Retinal pigment epithelial cell (primary cell): ENCODE results near the gene ASB15.
A peak's percentile ranks its signal among the peaks of the same experiment; 100 is the strongest.

Experiments
- DNase-seq: peaks from one replicate; pipeline ENCODE4 v3.0.0-alpha.2; 2010; ENCODE audit warnings: low read depth
- H3K4me3 ChIP-seq: 2 replicates; pipeline ENCODE4 v1.5.1; 2011; ENCODE audit warnings: mild to moderate bottlenecking, low read length, control low read depth, moderate library complexity
- TF ChIP-seq, protein P1 (sequence below): conservative IDR thresholded peaks from 2 replicates; pipeline ENCODE4 v1.5.1; 2011; ENCODE audit warnings: low read depth, low read length, control low read depth, inconsistent platforms

The ASB15 gene

GRCh38 chr7:123679614-123680013, 78.0 kb downstream of the ASB15 start:
- no peak overlapping the region for H3K4me3 ChIP-seq
- DNase-seq, result no peak
- TF ChIP-seq, protein P1, sequence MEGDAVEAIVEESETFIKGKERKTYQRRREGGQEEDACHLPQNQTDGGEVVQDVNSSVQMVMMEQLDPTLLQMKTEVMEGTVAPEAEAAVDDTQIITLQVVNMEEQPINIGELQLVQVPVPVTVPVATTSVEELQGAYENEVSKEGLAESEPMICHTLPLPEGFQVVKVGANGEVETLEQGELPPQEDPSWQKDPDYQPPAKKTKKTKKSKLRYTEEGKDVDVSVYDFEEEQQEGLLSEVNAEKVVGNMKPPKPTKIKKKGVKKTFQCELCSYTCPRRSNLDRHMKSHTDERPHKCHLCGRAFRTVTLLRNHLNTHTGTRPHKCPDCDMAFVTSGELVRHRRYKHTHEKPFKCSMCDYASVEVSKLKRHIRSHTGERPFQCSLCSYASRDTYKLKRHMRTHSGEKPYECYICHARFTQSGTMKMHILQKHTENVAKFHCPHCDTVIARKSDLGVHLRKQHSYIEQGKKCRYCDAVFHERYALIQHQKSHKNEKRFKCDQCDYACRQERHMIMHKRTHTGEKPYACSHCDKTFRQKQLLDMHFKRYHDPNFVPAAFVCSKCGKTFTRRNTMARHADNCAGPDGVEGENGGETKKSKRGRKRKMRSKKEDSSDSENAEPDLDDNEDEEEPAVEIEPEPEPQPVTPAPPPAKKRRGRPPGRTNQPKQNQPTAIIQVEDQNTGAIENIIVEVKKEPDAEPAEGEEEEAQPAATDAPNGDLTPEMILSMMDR, result no peak

- TF ChIP-seq, protein P1, result no peak
- no peak overlapping the region for H3K4me3 ChIP-seq
- no peak for DNase-seq
Measured at GRCh38 chr7:123680580-123680979, 79.0 kb downstream of the ASB15 start.

- no peak for DNase-seq
- TF ChIP-seq, protein P1, result peak; percentile 0
- no peak overlapping the region for H3K4me3 ChIP-seq
Measured at GRCh38 chr7:123681561-123681960, 79.9 kb downstream of the ASB15 start.

- H3K4me3 ChIP-seq, result no peak overlapping the region
- DNase-seq, result peak; percentile 52
Measured at GRCh38 chr7:123682690-123683089, 81.1 kb downstream of the ASB15 start.

GRCh38 chr7:123687161-123687560, 85.5 kb downstream of the ASB15 start:
- TF ChIP-seq, protein P1, result no peak
- DNase-seq, result no peak
- H3K4me3 ChIP-seq, result no peak overlapping the region

More at GRCh38 chr7:123682690-123683089, 81.1 kb downstream of the ASB15 start:
- TF ChIP-seq, protein P1, result peak; percentile 54

GRCh38 chr7:123687727-123688126, 86.1 kb downstream of the ASB15 start:
- H3K4me3 ChIP-seq, result no peak overlapping the region
- no peak for DNase-seq
- TF ChIP-seq, protein P1, result no peak
